Ammon's horn (tissue), 1 donor: ENCODE data around the gene CTSK.
"Not testable (repeated sequence)": the region's sequence is repeated elsewhere in the genome, so short reads cannot be mapped to it uniquely, and the experiment has no call there.

Source experiments
- DNase-seq: peaks from one replicate; pipeline ENCODE4 v3.0.0-alpha.2; 2016; ENCODE audit warnings: low spot score

Gene CTSK

GRCh38 chr1:150805899-150806298 lies 2.2 kb downstream of the CTSK start:
- no peak for DNase-seq

GRCh38 chr1:150804671-150805070 lies 3.4 kb downstream of the CTSK start:
- DNase-seq, result no peak

DNA sequence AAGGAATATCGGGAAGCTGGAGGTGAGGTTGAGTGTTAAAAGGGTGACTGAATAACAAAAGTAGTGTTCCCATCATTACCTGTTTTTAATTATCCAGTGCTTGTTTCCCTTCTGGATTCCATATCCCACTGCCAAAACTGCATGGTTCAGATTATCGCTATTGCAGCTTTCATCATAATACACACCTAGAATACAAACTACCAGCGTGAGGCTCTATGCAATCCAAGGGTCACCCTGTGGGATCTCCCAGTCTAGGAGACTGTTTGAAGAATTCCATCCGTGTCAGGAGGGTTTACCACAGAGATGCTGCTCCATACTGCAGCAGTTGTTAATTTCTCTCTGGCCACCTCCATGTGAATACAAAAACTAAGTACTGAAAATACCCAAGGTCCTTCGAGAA lies 9.0 kb downstream of the CTSK start:
- no peak for DNase-seq

DNA sequence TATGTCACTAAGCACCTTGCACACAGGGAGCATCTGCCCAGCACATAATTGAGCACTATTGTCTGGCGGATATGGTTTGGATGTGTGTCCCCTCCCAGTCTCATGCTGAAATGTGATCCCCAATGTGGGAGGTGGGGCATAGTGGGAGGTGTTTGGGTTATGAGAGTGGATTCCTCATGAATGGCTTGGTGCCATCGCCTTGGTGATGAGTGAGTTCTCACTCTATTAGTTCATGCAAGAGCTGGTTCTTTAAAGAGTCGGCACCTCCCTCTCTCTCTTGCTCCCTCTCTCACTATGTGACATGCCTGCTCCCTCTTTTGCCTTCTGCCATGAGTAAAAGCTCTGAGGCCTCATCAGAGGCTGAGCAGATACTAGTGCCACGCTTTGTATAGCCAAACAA lies 9.5 kb downstream of the CTSK start:
- no peak for DNase-seq

GRCh38 chr1:150796374-150796773 lies 11.7 kb downstream of the CTSK start:
- no peak for DNase-seq

GRCh38 chr1:150793778-150794177 lies 14.3 kb downstream of the CTSK start:
- DNase-seq, result not testable (repeated sequence)

DNA sequence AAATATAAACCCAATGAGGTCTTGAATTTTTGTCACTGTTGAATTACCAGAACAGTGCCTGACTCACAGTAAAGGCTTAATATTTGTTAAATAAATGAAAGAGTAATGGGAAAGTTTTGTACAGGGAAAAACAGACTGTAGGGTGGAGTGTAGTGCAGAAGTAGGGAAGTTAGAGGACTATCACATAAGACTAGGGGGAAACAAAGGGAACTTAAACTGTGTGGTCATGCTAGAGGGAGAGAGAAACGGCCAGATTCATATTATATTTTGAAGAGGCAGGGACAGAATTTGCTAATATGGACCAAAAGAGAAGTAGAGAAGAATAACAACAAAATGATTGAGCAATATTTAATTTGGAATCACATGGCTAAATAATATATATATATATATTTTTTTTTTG lies 14.8 kb downstream of the CTSK start:
- DNase-seq, result no peak

DNA sequence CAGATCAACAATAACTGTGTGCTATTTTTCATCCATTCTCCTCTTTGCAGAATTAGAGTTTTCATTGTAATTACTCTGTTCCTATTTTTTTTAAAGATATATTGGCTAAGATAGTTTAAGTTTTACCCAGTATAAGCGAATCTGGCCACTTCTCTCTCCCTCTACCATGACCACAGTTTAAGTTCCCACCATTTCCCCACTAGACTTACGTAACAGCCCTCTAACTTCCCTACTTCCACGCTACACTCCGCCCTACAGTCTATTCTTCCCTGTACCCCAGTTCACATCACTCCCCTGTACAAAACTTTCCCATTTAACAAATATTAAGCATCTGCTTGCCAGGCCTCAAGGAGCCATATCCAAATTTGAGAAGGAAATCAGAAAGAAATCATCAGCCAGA lies 16.5 kb downstream of the CTSK start:
- DNase-seq, result peak; percentile 49

- DNase-seq, result peak; percentile 16
Measured at GRCh38 chr1:150789396-150789795, 18.7 kb downstream of the CTSK start.

GRCh38 chr1:150788946-150789345 lies 19.1 kb downstream of the CTSK start:
- DNase-seq, result no peak

GRCh38 chr1:150787455-150787854 lies 20.6 kb downstream of the CTSK start:
- no peak for DNase-seq

GRCh38 chr1:150780510-150780909 lies 27.6 kb downstream of the CTSK start:
- DNase-seq, result no peak

DNA sequence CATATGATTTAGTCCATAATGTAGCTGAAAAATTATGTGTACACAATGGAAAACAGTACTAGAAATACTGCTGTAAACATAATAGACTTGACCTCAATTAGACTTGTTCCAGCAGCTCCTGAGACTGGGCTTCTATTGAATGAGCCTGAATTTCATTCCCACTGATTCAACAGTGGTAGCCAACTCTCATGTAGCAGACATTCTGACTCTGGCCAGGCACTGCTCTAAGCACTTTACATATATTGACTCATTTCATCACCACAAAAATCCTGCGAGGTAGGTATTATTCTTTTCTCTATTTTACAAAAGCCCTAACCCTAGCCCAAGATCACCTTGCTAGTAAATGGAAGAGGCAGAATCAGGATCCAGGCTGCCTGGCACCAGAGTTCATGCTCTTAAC lies 29.7 kb downstream of the CTSK start:
- peak; percentile 17 for DNase-seq

GRCh38 chr1:150777544-150777943 lies 30.5 kb downstream of the CTSK start:
- DNase-seq, result no peak

DNA sequence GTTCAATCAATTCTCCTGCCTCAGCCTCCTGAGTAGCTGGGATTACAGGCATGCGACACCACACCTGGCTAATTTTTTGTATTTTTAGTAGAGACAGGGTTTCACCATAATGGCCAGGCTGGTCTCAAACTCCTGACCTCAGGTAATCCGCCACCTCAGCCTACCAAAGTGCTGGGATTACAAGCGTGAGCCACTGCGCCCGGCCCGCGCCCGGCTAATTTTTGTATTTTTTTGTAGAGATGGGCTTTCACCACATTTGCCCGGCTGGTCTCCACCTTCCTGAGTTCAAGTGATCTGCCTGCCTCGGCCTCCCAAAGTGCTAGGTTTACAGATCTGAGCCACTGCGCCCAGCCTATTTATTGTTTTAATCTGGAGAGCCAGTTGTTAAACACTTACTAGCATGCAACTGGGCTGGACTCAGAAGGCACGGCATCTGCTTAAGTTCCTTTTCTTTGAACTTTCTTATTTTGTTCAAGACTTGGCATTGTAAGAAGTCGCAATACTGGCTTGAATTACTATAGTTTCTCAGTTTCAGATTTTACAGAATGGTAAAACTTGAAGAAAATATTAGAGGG lies 32.0 kb downstream of the CTSK start:
- DNase-seq, result not testable (repeated sequence)

- peak; percentile 14 for DNase-seq
Measured at GRCh38 chr1:150775276-150775675, 32.8 kb downstream of the CTSK start.

DNA sequence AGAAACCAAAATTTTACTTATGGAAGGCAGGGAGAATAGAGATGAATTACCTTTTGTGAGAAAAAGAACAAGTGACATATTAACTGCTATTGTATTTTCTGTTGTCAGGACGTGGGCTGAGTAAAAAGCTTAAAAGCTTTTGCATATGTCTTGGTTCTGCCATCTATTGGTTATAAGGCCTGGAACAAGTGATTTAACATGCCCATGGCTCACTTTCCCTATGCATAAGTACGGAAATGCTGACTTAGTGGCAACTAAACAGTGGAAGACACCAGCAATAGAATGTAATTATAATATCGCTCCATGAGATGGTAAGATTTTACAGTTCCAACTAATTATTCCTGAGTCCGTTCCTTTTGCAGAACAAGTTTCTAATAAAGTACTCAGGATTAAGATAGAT lies 35.7 kb downstream of the CTSK start:
- no peak for DNase-seq

DNA sequence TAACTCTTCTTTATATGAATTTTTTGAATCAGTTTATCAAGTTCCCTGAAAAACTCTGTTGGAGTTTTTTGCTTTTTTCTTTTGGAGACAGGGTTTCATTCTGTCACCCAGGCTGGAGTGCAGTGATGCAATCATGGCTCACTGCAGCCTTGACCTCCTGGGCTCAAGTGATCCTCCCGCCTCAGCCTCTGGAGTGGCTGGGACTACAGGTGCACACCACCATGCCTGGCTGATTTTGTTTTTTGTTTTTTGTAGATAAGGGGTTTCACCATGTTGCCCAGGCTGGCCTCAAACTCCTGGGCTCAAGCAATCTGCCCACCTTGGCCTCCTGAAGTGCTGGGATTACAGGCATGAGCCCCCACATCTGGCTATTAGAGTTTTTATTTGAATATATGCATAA lies 40.4 kb downstream of the CTSK start:
- DNase-seq, result not testable (repeated sequence)

GRCh38 chr1:150765977-150766301 lies 42.1 kb downstream of the CTSK start:
- DNase-seq, result not testable (repeated sequence)

DNA sequence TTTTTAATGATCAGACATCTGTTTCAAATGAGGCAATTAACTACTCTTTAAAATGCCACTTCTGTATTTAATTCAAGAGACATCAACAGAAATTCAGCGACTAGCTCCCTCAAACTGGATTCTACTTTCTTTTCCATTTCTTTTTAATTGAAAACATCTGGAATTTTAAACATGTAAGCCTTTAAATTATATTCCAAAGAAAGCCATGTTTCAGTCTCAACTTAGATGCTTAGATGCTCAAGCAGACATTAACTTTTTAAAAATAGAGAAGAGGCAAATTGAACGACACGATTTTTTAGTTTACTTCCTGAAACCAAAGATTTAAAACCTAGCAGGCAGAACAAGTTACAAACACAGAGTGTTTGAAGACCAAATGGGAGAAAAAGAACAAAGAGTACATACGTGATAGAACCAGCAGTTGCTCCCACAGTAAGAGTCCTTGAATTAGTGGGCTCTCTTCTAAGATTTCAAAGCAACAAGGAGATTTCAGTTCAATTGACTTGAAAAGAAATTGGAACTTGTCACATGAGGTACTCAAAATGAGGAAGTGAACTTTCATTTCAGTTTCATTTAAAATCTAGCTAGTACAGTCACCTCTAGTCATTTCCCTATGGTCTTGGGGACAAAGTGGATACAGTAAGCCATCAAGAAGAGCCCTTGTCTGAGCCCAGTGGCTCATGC lies 42.6 kb downstream of the CTSK start, which contains the start of gene CTSS:
TSS of gene CTSS (minus strand) at position 483 of the 681 bp plus-strand sequence. CDS start 1,015 bp downstream, outside the sequence.
- peak; percentile 14 for DNase-seq

- no peak for DNase-seq
Measured at GRCh38 chr1:150764617-150765101, 43.4 kb downstream of the CTSK start.

- DNase-seq, result no peak
Measured at GRCh38 chr1:150763018-150763417, 45.0 kb downstream of the CTSK start.

DNA sequence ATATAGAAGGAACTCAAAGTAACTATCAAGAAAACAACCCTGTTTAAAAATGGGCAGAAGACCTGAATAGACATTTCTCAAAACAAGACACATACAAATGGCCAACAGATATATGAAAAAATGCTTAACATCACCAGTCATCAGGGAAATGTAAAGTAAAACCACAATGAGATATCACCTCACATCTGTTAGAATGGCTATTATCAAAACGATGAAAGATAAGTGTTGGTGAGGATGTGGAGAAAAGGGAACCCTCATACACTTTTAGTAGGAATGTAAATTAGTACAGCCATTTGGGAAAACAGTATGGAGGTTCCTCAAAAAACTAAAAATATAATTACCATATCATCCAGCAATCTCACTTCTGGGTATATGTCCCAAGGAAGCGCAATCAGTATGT lies 45.5 kb downstream of the CTSK start:
- DNase-seq, result no peak

GRCh38 chr1:150761801-150762200 lies 46.3 kb downstream of the CTSK start:
- no peak for DNase-seq
